Activated CD4-positive, alpha-beta T cell treated with anti-CD3 and anti-CD28 coated beads for 4 hours (primary cell): ENCODE results near the gene CDK11B.
"Not testable (repeated sequence)": the region's sequence is repeated elsewhere in the genome, so short reads cannot be mapped to it uniquely, and the experiment has no call there.

ENCODE experiments used
- DNase-seq, 2 donors: peaks; one replicate each; pipeline ENCODE4 v3.0.0-alpha.2; 2020

CDK11B gene

GRCh38 chr1:1647567-1648241 is 11.1 kb downstream of the CDK11B start:
- DNase-seq, result not testable (repeated sequence)

DNA sequence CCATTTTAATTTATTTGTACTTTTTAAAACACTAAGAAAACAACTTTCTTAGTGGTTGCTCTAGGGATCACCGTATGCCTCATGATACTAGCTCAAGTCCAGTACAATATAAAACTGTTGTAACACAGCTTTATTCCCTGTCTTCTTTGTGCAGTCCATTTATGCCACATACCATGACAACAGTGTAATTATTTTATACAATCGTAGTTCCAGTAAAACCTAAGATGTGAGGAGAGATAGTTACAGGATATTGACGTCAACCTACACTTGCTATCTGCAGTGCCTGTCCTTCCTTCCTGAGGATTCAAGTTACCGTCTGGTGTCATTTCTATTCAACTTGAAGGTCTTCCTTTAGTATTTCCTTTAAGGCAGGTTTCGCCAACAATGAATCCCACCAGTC is 12.5 kb downstream of the CDK11B start:
- not testable (repeated sequence) for DNase-seq

- DNase-seq, result not testable (repeated sequence)
Measured at GRCh38 chr1:1640711-1641461, 17.9 kb downstream of the CDK11B start.

- DNase-seq, result not testable (repeated sequence)
Measured at GRCh38 chr1:1640081-1640480, 18.7 kb downstream of the CDK11B start.

GRCh38 chr1:1639368-1639767 is 19.4 kb downstream of the CDK11B start:
- not testable (repeated sequence) for DNase-seq

DNA sequence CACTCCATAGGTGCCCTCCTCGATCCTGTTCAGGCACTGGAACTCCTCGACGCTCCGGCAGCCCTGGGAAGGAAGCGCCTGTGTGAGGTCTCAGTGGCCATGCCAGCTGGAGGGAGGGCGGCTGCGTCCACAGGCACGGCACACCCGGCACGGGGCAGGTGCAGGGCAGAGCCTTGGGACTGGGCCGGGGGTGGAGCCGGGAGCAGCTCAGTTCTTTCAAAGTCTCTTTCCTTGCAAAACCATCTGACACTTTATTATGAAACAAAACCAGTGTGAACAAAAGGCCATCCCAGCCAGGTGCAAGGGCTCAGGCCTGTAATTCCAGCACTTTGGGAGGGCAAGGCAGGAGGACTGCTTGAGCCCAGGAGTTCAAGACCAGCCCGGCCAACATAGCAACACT is 20.3 kb downstream of the CDK11B start:
- DNase-seq, result not testable (repeated sequence)

DNA sequence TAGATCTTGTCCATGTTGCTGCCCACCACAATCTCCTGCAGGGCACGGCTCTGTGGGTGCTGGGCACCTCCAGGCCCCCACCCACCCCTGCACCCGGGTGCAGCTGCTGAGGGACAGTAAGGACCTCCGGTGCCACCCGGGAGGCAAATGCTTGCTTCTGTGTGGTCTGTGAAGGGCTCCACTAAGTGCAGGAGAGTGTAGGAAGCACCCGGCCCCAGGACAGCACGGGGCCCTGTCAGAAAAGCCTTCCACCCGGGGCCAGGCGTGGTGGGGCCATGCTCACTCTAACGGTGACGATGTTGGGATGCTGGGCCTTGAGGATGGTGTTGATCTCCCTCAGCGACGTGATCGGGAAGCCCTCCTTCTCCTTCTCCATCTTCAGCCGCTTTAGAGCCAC is 21.3 kb downstream of the CDK11B start:
- DNase-seq, result not testable (repeated sequence)

DNA sequence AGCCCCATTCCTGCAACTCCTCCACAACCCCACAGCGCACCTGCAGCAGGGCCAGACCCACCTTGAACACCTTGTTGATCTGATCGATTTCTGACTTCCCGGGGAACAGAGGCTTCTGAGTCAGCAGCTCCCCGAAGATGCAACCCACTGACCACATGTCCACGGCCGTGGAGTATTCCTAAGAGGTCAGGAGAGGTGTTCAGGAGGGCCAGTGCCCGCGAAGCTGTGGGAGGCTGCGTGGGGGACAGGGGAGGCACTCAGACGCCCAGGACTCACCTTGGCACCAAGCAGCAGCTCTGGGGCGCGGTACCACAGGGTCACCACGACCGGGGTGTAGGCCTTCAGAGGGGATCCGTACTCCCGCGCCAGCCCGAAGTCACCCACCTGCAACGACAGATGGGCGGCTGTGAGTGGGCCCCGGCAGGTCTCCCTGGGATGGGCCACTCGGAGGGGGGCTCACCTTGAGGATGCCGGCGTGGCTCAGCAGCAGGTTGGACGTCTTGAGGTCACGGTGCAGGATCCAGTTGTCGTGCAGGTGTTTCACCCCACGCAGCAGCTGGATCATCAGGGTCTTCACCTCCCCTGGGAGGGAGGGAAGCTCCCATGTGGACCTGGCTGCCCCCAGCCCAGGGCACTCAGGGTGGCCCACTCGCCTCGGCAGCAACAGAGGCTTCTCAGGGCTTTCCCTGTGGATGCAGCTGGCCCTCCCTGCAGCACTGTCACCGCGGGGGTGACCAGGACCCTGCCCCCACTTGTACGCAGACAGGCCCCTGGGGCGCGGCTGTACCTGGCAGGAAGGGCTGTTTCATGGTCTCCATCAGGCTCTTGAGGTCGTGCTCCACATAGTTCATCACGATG is 22.0 kb downstream of the CDK11B start:
- not testable (repeated sequence) for DNase-seq

DNA sequence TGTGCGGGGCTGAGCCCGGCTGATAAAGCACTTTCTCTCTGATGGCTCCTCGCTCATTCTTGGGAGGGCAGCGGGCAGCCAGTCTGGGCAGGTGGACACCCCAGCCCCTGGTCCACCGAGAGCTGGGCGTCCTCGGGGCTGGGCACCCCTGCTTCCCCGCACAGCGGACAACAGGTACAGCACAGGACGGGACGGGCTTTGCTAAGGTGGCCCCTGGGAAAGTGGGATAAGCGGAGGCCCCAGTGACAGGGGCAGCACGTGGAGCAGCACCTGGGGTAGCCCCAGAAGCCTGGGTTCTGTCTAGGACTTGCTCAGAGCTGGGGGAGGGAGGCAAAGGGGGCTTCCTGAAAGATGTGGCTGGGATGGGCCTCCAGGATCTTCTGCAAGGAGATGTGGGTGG is 24.2 kb downstream of the CDK11B start:
- DNase-seq, result not testable (repeated sequence)

DNA sequence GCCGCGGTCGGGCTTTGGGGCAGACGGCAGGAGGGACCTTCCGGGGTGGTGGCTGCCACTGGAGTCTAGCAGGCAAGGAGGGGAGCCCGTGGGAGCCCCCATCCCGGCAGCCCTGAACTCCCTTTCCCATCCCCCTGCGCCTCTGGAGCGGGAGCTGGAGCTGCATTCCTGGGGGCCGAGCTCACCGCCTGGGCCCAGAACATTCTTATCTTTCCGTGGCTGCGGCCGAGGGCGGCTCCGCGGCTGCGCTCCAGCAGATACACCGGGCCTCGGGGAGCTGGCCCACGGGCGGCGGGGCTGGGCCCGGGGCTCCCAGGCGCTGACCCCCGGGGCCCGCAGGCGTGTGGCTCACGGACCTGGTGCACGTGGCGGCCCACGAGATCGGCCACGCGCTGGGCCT is 25.4 kb downstream of the CDK11B start:
- not testable (repeated sequence) for DNase-seq

DNA sequence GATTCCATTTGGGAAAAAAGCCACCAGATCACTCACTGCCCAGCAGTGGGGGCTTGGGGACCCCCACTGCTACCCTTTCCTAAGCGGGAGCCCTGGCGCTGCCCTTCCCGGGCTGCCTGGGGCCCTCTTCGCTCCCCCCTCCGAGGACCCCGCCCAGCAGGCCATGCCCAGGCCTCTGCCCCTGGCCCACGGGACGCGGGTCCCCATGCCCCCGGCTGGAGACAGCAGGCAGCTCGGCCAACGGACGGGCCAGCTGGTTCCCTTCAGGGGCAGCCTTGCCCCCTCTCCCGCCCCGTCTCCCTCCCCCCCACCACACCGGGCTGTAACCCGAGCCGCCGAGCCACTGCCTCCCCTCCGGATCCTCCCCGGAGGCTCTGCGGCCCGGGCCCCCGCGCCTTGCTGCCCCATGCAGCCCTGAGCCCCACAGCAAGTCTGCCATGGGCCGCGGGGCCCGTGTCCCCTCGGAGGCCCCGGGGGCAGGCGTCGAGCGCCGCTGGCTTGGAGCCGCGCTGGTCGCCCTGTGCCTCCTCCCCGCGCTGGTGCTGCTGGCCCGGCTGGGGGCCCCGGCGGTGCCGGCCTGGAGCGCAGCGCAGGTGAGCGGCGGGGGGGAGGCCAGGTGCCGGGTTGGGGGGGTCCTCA is 26.9 kb downstream of the CDK11B start, which contains the start of gene MMP23B:
TSS of gene MMP23B (plus strand) at position 392 of the 639 bp plus-strand sequence. CDS start at position 438, 46 bp downstream.
- DNase-seq, result no peak

GRCh38 chr1:1630965-1631781 is 27.6 kb downstream of the CDK11B start:
- DNase-seq, result peak in 1 of 2 donors; percentile 24

GRCh38 chr1:1630191-1630964 is 28.4 kb downstream of the CDK11B start:
- peak; percentile 87 to 94 for DNase-seq

- peak; percentile 67 to 81 for DNase-seq
Measured at GRCh38 chr1:1629430-1630190, 29.2 kb downstream of the CDK11B start.

DNA sequence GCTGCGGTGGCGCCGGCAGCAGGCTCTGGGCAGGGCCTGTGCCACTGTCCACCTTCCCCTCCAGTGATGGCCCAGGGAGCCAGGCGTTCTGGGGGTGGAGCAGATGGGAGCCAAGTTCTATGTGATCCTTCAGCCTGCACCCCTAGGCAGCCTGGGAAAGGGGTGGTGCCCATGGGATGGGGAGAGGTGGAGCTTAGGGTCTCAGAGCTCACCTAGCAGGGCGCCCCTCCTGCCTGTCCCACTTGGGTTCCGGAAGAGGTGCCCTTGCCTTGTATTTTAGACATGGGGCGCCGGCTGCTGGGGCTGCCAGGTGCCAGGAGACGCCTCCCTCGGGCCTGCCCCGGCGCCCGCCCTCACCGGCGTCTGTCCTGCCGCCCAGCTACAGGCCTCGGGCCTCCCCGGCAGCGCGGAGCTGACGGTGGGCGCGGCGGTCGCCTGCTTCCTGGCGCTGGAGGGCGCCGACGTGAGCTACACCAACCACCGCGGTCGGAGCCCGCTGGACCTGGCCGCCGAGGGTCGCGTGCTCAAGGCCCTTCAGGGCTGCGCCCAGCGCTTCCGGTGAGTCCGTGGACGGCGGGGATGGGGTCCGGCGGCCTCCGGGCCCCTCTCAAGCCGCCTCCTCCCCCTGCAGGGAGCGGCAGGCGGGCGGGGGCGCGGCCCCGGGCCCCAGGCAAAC is 29.9 kb downstream of the CDK11B start:
- peak; percentile 31 to 38 for DNase-seq

DNA sequence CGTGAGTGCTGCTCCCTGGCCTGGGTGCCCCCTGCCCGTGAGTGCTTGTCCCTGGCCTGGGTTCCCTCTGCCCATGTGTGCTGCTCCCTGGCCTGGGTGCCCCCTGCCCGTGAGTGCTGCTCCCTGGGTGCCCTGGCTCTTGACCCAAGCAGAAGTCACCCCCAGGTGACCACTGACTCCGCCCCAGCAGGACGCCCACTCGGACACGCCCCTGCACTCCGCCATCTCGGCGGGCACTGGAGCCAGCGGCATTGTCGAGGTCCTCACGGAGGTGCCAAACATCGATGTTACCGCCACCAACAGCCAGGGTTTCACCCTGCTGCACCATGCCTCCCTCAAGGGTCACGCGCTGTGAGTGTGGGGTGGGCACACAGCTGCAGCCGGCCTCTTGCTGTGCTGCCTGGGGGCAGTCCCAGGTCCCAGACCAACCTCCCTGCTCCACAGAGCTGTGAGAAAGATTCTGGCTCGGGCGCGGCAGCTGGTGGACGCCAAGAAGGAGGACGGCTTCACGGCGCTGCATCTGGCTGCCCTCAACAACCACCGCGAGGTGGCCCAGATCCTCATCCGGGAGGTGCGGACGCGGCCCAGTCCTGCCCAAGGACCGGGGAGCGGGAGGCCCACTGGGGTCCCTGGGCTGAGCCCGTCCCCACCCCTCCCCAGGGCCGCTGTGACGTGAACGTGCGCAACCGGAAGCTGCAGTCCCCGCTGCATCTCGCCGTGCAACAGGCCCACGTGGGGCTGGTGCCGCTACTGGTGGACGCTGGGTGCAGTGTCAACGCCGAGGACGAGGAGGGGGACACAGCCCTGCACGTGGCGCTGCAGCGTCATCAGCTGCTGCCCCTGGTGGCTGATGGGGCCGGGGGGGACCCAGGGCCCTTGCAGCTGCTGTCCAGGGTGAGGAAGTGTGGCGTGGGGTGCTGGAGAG is 30.7 kb downstream of the CDK11B start:
- DNase-seq, result no peak

GRCh38 chr1:1627261-1627828 is 31.5 kb downstream of the CDK11B start:
- no peak for DNase-seq
